IPS-NIHi7 (cell line): Measurements from ENCODE around the gene TMEM25.
"Not testable (repeated sequence)": the region's sequence is repeated elsewhere in the genome, so short reads cannot be mapped to it uniquely, and the experiment has no call there.

Experiments
- DNase-seq: peaks from one replicate; pipeline ENCODE4 v3.0.0; 2012; ENCODE audit warnings: mixed read lengths; ENCODE audit errors: extremely low spot score

Gene TMEM25

DNA sequence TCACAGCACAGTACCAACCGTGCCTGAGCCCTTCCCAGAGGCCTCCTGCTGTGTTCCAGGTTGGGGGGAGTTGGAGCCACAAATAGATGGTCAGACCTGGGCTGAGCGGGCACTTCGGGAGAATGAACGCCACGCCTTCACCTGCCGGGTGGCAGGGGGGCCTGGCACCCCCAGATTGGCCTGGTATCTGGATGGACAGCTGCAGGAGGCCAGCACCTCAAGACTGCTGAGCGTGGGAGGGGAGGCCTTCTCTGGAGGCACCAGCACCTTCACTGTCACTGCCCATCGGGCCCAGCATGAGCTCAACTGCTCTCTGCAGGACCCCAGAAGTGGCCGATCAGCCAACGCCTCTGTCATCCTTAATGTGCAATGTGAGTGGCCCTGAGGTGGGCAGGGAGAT lies 1.1 kb downstream of the TMEM25 start:
- no peak for DNase-seq

DNA sequence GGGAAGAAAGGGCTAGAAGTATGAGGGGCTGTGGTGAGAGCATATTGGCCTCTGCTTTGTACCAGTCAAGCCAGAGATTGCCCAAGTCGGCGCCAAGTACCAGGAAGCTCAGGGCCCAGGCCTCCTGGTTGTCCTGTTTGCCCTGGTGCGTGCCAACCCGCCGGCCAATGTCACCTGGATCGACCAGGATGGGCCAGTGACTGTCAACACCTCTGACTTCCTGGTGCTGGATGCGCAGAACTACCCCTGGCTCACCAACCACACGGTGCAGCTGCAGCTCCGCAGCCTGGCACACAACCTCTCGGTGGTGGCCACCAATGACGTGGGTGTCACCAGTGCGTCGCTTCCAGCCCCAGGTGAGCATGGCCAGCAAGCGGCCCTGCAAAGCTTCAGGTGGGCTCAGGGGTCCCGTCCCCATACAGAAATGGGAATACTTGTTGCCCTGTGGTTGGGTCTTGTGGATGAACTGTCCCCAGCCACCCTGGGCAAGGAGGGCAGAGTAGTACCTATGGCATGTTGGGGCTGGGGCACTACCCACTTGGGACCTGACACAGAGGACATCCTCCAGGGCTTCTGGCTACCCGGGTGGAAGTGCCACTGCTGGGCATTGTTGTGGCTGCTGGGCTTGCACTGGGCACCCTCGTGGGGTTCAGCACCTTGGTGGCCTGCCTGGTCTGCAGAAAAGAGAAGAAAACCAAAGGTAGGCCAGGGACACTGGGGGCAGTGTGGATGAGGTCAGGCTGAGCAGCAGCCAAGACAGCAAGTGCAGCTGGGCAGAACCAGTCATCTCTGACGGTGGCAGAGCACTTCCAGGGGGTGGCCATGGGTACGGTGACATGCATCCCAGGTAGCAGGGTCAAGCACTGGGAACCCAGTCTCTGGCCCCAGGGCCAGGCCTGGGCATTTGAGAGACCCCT lies 2.1 kb downstream of the TMEM25 start:
- no peak for DNase-seq

GRCh38 chr11:118533769-118534729 lies 3.1 kb downstream of the TMEM25 start:
- DNase-seq, result no peak

DNA sequence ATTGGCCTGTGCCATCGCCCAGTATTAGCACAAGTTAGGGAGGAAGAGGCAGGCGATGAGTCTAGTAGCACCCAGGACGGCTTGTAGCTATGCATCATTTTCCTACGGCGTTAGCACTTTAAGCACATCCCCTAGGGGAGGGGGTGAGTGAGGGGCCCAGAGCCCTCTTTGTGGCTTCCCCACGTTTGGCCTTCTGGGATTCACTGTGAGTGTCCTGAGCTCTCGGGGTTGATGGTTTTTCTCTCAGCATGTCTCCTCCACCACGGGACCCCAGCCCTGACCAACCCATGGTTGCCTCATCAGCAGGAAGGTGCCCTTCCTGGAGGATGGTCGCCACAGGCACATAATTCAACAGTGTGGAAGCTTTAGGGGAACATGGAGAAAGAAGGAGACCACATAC lies 4.3 kb downstream of the TMEM25 start:
- no peak for DNase-seq

DNA sequence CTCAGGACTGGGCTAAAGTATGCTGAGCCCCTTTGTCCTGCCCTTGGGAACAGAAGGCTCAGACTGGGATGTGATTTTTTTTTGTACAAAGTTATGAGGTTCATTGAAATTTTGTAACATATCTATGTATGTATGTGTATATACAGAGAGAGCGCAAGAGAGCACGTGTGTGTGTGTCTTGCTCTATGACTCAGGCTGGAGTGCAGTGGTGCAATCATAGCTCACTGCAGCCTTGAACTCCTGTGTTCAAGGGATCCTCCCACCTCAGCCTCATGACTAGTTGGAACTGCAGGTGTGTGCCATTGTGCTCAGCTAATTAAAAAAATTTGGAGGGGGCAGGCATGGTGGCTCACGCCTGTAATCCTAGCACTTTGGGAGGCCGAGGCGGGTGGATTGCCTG lies 5.7 kb downstream of the TMEM25 start:
- no peak for DNase-seq

GRCh38 chr11:118537409-118537980 lies 6.5 kb downstream of the TMEM25 start:
- no peak for DNase-seq

DNA sequence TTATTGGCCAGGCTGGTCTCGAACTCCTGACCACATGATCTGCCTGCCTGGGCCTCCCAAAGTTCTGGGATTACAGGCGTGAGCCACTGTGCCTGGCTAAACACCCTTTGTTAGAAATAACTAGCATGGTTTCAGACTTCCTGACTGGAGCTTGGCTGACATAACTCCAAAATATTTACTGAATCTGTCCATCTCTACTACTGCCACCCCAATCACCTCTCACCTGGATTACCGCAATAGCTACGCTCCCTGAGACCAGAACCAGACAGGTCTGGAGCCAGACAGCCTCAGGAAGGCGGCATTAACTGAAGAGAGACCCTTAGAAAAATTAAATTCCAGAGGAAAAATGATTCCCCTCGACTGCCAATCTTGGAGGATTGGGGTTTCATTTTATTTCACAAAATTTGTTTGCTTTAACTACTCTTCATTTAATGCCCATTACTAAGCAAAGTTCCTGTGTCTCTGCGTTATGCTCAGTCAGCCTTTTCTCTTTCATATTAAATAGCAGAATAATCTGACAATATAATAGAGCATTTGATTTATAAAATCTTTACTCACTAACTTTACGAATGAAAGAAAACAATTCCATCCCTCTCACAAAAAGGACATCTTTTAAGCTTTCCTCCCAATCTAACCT lies 13.1 kb downstream of the TMEM25 start:
- no peak for DNase-seq

DNA sequence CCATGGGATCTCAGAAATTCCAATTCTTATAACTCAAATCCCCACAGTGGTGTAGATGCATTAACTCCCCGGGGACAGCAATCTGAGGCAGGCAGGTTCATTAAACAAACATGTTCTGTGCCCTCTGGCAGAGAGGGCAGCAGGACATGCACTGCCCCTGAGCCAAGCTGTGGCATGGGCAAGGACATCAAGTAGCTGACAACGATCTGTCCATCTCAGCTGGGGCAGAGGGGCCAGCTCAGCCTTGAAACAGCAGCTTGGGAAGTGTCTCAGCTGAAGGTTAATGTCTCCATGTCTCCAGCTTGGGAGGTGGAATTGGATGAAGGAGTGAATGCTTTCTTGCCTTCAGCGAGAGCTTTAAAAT lies 13.6 kb downstream of the TMEM25 start:
- no peak for DNase-seq

GRCh38 chr11:118545533-118545932 lies 14.5 kb downstream of the TMEM25 start:
- no peak for DNase-seq

DNA sequence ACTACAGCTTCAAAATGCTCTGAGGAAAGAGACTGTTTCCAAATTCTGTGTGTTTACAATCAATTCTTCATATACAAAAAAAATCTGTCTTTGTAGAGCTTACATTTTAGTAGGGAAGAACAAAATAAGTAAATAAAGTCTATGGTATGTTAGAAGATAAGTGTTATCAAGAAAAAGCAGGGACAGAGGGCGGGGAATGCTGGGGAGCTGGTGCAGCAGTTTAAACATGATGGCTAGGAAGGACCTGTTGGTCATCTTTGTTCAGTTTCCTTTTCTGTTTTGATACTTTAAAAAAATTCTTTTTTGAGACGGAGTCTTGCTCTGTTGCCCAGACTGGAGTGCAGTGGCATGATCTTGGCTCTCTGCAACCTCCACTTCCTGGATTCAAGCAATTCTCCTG lies 16.1 kb downstream of the TMEM25 start:
- no peak for DNase-seq

DNA sequence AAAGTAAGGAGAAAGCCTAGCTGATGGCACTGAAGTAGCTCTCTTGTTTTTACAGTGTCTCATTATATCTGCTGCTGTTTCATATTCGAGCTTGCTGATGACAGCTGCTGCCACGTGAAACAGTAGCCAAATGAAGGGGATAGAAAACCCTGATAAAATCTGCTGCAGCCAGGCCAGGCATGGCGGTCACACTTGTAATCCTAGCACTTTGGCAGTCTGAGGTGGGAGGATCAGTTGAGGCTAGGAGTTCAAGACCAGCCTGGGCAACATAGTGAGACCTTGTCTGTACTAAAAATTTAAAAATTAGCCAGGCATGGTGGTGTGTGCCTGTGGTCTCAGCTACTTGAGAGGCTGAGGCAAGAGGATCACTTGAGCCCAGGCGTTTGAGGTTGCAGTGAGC lies 21.3 kb downstream of the TMEM25 start:
- DNase-seq, result no peak

GRCh38 chr11:118560806-118561205 lies 29.8 kb downstream of the TMEM25 start:
- DNase-seq, result no peak

- no peak for DNase-seq
Observed at GRCh38 chr11:118565051-118565450, 34.1 kb downstream of the TMEM25 start.

DNA sequence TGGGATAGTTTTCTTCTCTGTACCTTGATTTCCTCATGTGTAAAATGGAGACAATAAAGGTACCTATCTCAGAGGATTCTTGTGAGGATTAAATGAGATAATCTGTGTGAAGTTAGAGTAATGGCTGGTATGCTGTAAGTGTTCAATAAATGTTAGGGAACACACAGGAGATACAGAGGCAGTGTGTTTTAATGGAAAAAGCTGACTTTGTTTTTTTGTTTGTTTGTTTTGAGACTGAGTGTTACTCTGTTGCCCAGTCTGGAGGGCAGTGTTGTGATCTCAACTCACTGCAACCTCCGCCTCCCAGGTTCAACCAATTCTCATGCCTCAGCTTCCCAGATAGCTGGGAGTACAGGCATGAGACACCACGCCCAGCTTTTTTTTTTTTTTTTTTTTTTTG lies 38.7 kb downstream of the TMEM25 start:
- DNase-seq, result no peak

- DNase-seq, result no peak
Observed at GRCh38 chr11:118570787-118571186, 39.8 kb downstream of the TMEM25 start.

DNA sequence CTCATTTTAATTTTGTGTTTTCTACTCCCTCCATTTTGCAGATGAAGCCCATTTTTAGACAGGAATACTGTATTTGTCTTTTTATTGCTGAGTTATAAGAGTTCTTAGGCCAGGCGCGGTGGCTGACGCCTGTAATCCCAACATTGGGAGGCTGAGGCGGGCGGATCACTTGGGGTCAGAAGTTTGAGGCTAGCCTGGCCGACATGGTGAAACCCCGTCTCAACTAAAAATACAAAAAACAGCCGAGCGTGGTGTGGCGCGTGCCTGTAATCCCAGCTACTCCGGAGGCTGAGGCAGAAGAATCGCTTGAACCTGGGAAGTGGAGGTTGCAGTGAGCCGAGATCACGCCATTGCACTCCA lies 40.7 kb downstream of the TMEM25 start:
- DNase-seq, result not testable (repeated sequence)

- peak; percentile 93 for DNase-seq
Observed at GRCh38 chr11:118572061-118572980, 41.3 kb downstream of the TMEM25 start, which contains the start of gene ARCN1. ARCN1 (plus strand) TSS chr11:118572409; CDS start chr11:118572548, 139 bp downstream.

- DNase-seq, result peak; percentile 14
Observed at GRCh38 chr11:118572981-118573550, 42.1 kb downstream of the TMEM25 start.

DNA sequence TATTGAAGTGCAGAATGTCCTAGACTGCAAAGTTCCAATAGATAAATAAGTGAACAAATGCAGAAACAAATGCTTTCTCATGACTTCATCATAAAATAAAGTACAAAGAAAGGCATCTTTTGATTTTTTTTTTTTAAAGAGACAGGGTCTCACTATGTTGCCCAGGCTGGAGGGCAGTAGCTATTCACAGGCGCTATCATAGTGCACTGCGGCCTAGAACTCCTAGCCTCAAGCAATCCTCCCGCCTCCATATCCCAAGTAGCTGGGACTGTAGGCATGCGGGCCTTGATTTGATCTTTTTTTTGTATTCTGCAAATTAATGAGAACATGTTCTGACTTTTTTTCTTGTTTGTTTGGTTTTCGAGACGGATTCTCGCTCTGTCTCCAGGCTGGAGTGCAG lies 43.6 kb downstream of the TMEM25 start:
- no peak for DNase-seq

GRCh38 chr11:118577995-118578394 lies 47.0 kb downstream of the TMEM25 start:
- not testable (repeated sequence) for DNase-seq
